Vagina (tissue), 2 donors: ENCODE measurements around the gene HRH2.

Experiments
- CTCF ChIP-seq, 3 experiments: fragments of 450-650 bp in 2 of 3; fragments of 200-600 bp in 1 of 3; sonication (generic) in 1 of 3; IDR thresholded peaks; one replicate each; pipeline ENCODE4 v1.5.1; 2017 to 2019; ENCODE audit warnings: antibody characterized with exemption in 3 of 3, mild to moderate bottlenecking in 2 of 3, moderate library complexity in 2 of 3
- POLR2A ChIP-seq, 2 donors: fragments of 450-650 bp; IDR thresholded peaks; one replicate each; pipeline ENCODE4 v1.6.1; 2017; ENCODE audit warnings: antibody characterized with exemption in 2 of 2, mild to moderate bottlenecking in 2 of 2, moderate library complexity in 2 of 2
- POLR2AphosphoS5 ChIP-seq, 2 donors: sonication (generic); formaldehyde crosslinking; IDR thresholded peaks; one replicate each; pipeline ENCODE4 v1.9.0; 2017; ENCODE audit warnings: antibody characterized with exemption in 2 of 2, mild to moderate bottlenecking in 2 of 2, low read depth in 1 of 2; ENCODE audit not compliant: insufficient read depth in 1 of 2

DNA sequence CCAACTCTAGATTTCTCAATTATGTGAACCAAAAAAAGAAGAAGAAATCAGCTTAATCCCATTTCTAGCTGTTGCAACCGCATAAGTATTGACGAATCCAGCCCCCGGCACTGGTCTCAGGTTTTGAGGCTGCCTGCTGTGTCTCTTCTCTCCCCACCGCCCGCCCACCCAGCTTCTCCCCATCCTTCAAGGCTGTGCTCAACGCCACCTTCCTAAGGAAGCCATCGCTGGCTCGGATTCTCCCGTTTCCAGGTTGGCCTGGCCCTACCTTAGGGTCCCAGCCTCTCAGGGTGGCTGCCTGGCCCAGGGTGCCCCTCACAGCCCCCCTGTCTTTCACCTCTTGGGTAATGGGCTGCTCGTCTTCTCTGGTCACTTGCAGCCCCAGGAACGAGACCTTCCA, 77.8 kb downstream of the HRH2 start:
- TF ChIP-seq CTCF (IDR thresholded peaks at IDR 0.05): no peak
- no peak for TF ChIP-seq POLR2AphosphoS5 (IDR thresholded peaks at IDR 0.05; ENCODE audit: insufficient read depth in 1 of 2, low read depth in 1 of 2)
- no peak for TF ChIP-seq POLR2A (IDR thresholded peaks at IDR 0.05)
